HepG2 (cell line): ENCODE results near the gene PPP2R5B. TPM values are rescaled to one million over a fixed set of nuclear protein-coding genes. Genes with fewer than 3 reads are reported as not detected.

ENCODE experiments used
- ELF4 ChIP-seq: sonication (generic); formaldehyde crosslinking; IDR thresholded peaks from 2 replicates; pipeline ENCODE4 v1.5.0; 2020; ENCODE audit warnings: missing genetic modification reagents, mild to moderate bottlenecking, moderate library complexity, borderline replicate concordance
- HIC2 ChIP-seq: sonication (generic); formaldehyde crosslinking; IDR thresholded peaks from 2 replicates; pipeline ENCODE4 v1.9.0; 2022; ENCODE audit warnings: low read depth, missing genetic modification reagents
- KLF15 ChIP-seq: sonication (generic); formaldehyde crosslinking; IDR thresholded peaks from 2 replicates; pipeline ENCODE4 v1.8.1; 2023; ENCODE audit warnings: borderline replicate concordance, mild to moderate bottlenecking, inconsistent platforms, missing genetic modification reagents, mixed read lengths
- MXD1 ChIP-seq: sonication (generic); formaldehyde crosslinking; IDR thresholded peaks from 2 replicates; pipeline ENCODE4 v1.4.0; 2020; ENCODE audit warnings: mild to moderate bottlenecking, missing genetic modification reagents
- NFKB2 ChIP-seq: sonication (generic); formaldehyde crosslinking; IDR thresholded peaks from 2 replicates; pipeline ENCODE4 v1.4.0; 2020; ENCODE audit warnings: missing genetic modification reagents, borderline replicate concordance
- POLR2A ChIP-seq, 2 experiments: IDR thresholded peaks; 2 replicates each; pipeline ENCODE4 v1.6.1; 2011; ENCODE audit warnings: low read depth in 2 of 2, low read length in 2 of 2, mild to moderate bottlenecking in 1 of 2, moderate library complexity in 1 of 2; ENCODE audit not compliant: insufficient read depth in 1 of 2
- PTBP1 ChIP-seq: fragments of 200-400 bp; formaldehyde crosslinking; IDR thresholded peaks from 2 replicates; pipeline ENCODE4 v1.6.1; 2018; ENCODE audit warnings: low read length, low read depth; ENCODE audit not compliant: poor library complexity, severe bottlenecking
- RBM39 ChIP-seq: fragments of 200-400 bp; formaldehyde crosslinking; IDR thresholded peaks from one replicate; pipeline ENCODE4 v1.6.1; 2018; ENCODE audit warnings: antibody characterized with exemption, mild to moderate bottlenecking, low read depth, low read length; ENCODE audit not compliant: poor library complexity, severe bottlenecking
- RFXANK ChIP-seq: IDR thresholded peaks from 2 replicates; pipeline ENCODE4 v1.6.1; 2016
- SATB2 ChIP-seq: sonication (generic); formaldehyde crosslinking; IDR thresholded peaks from 2 replicates; pipeline ENCODE4 v1.5.0; 2020; ENCODE audit warnings: missing genetic modification reagents
- SOX6 ChIP-seq, 2 experiments: fragments of 450-650 bp in 1 of 2; sonication (generic) in 1 of 2; formaldehyde crosslinking in 1 of 2; IDR thresholded peaks; 2 replicates each; pipeline versions ENCODE4 v1.4.0 to v1.6.1; 2017 to 2020; ENCODE audit warnings: antibody characterized with exemption in 1 of 2, mild to moderate bottlenecking in 1 of 2, missing genetic modification reagents in 1 of 2
- ZHX1 ChIP-seq: sonication (generic); formaldehyde crosslinking; IDR thresholded peaks from 2 replicates; pipeline ENCODE4 v1.8.1; 2022; ENCODE audit warnings: low read depth, mild to moderate bottlenecking, missing genetic modification reagents
- ZNF615 ChIP-seq: sonication (generic); formaldehyde crosslinking; IDR thresholded peaks from 2 replicates; pipeline ENCODE4 v1.5.0; 2020; ENCODE audit warnings: mild to moderate bottlenecking, missing genetic modification reagents, borderline replicate concordance
- ZNF687 ChIP-seq: sonication (generic); formaldehyde crosslinking; IDR thresholded peaks from 2 replicates; pipeline ENCODE4 v1.5.1; 2020; ENCODE audit warnings: mild to moderate bottlenecking, missing genetic modification reagents, moderate library complexity
- ZNF770 ChIP-seq: sonication (generic); formaldehyde crosslinking; IDR thresholded peaks from 2 replicates; pipeline ENCODE4 v1.5.0; 2020; ENCODE audit warnings: mild to moderate bottlenecking, missing genetic modification reagents
- ZNF784 ChIP-seq: sonication (generic); formaldehyde crosslinking; IDR thresholded peaks from 2 replicates; pipeline ENCODE4 v1.5.1; 2020; ENCODE audit warnings: missing genetic modification reagents, mild to moderate bottlenecking, borderline replicate concordance
- polyA plus RNA-seq, 8 experiments: library from polyadenylated mRNA; depleted of rRNA in 3 of 8; stranded (reverse) in 7 of 8; unstranded in 1 of 8; fragments of >200 nt; fragmentation: Illumina TruSeq in 4 of 8; extraction: Trizol in 4 of 8; gene quantifications; 2 replicates each; pipeline versions ENCODE4 v1.2.1 to v1.2.3, GENCODE V29; 2011 to 2016; ENCODE audit warnings: low read depth in 4 of 8, missing spikeins in 1 of 8, mixed read lengths in 1 of 8; ENCODE audit not compliant: insufficient read depth in 1 of 8
- total RNA-seq, 5 experiments: library from RNA; depleted of rRNA; stranded (reverse); fragments of >200 nt; fragmentation: Illumina TruSeq; extraction: Trizol; gene quantifications; 2 replicates each; pipeline ENCODE4 v1.2.3, GENCODE V29; 2016; ENCODE audit warnings: low read depth in 1 of 5

PPP2R5B gene
- total and polyA plus RNA-seq, 2 of the 13 experiments (the other 11 are each of a cell fraction or from before 2014, with no cell fraction given), result 2.3 to 8.3 TPM

GRCh38 chr11:64891215-64891848 lies 33.2 kb upstream of the PPP2R5B start (continued):
- peak; percentile 64 for TF ChIP-seq HIC2
- TF ChIP-seq SATB2 (CRISPR knock-in tag), result no peak
- peak; percentile 28; the same call in 1 of the 2 replicates for TF ChIP-seq MXD1 (CRISPR knock-in tag)
- TF ChIP-seq ZNF615 (CRISPR knock-in tag), result no peak
- TF ChIP-seq ZNF687 (CRISPR knock-in tag), result peak; percentile 71
- no peak for TF ChIP-seq RFXANK (CRISPR knock-in tag)
- TF ChIP-seq ELF4, result no peak
- TF ChIP-seq RBM39, result no peak
- TF ChIP-seq ZNF784 (CRISPR knock-in tag), result no peak
- no peak for TF ChIP-seq KLF15 (CRISPR knock-in tag)
- TF ChIP-seq SOX6 (IDR thresholded peaks at IDR 0.05), result no peak
- TF ChIP-seq SOX6 (CRISPR knock-in tag; IDR thresholded peaks at IDR 0.05), result peak; percentile 42; the same call in 1 of the 2 replicates
- no peak for TF ChIP-seq POLR2A (IDR thresholded peaks at IDR 0.05; ENCODE audit: insufficient read depth in 1 of 2, low read depth in 2 of 2, low read length in 2 of 2)
- no peak for TF ChIP-seq ZNF770
- TF ChIP-seq ZHX1 (CRISPR knock-in tag), result no peak
- TF ChIP-seq PTBP1, result no peak
- TF ChIP-seq NFKB2, result no peak
